Measurements from ENCODE around the gene F10. TPM values are rescaled to one million over a fixed set of nuclear protein-coding genes. Genes with fewer than 3 reads are reported as not detected.

F10 gene
- polyA plus RNA-seq, 1 donor from 2014 or later: not detected

- no peak overlapping the region for H2AFZ ChIP-seq (ENCODE audit: low read depth, low read length)
- no peak overlapping the region for H3K27ac ChIP-seq (ENCODE audit: low read length)
- H3K9ac ChIP-seq (ENCODE audit: low read length): no peak overlapping the region
- no peaks in the 10 kb centered on the region for H3K9me2 ChIP-seq (ENCODE audit: insufficient read depth, low read length)
- no peaks in the 10 kb centered on the region for H4K20me1 ChIP-seq (ENCODE audit: insufficient read depth)
- H3K36me3 ChIP-seq (ENCODE audit: insufficient read depth, low read length): peaks cover 5% of the 10 kb centered on the region
- H3K4me2 ChIP-seq (ENCODE audit: low read length): no peak overlapping the region
- H3K4me3 ChIP-seq (ENCODE audit: low read length): no peak overlapping the region
- TF ChIP-seq POLR2AphosphoS5 (IDR thresholded peaks at IDR 0.05): no peak
- TF ChIP-seq CTCF (IDR thresholded peaks at IDR 0.05; ENCODE audit: poor library complexity, severe bottlenecking): no peak
- no peak for TF ChIP-seq SMC3 (conservative IDR thresholded peaks at IDR 0.05; ENCODE audit: poor library complexity)
- TF ChIP-seq EZH2 (IDR thresholded peaks at IDR 0.05; ENCODE audit: borderline replicate concordance, insufficient read depth, low read length, poor library complexity, severe bottlenecking): no peak
- TF ChIP-seq RAD21 (conservative IDR thresholded peaks at IDR 0.05): no peak
- TF ChIP-seq TAF1 (IDR thresholded peaks at IDR 0.05; ENCODE audit: low read depth): no peak
- TF ChIP-seq EP300 (conservative IDR thresholded peaks at IDR 0.05; ENCODE audit: poor library complexity, severe bottlenecking): no peak
- no peak for TF ChIP-seq REST (IDR thresholded peaks at IDR 0.05; ENCODE audit: borderline replicate concordance)
- no peak for TF ChIP-seq MXI1 (conservative IDR thresholded peaks at IDR 0.05; ENCODE audit: poor library complexity, severe bottlenecking)
- H3K27me3 ChIP-seq (ENCODE audit: insufficient read depth, low read depth, low read length): no peaks in the 10 kb centered on the region
- no peaks in the 10 kb centered on the region for H3K79me2 ChIP-seq (replicated peaks; ENCODE audit: insufficient read depth, low read length)
- H3K9me3 ChIP-seq (ENCODE audit: low read length): no peaks in the 10 kb centered on the region
- no peaks in the 10 kb centered on the region for H3F3A ChIP-seq (ENCODE audit: insufficient read depth, low read length, poor library complexity, severe bottlenecking)
Measured at GRCh38 chr13:113080361-113080831, 42.2 kb upstream of the F10 start.

- TF ChIP-seq MXI1 (conservative IDR thresholded peaks at IDR 0.05; ENCODE audit: poor library complexity, severe bottlenecking): no peak
- no peak for TF ChIP-seq TAF1 (IDR thresholded peaks at IDR 0.05; ENCODE audit: low read depth)
- no peak for TF ChIP-seq SMC3 (conservative IDR thresholded peaks at IDR 0.05; ENCODE audit: poor library complexity)
- no peak for TF ChIP-seq RAD21 (conservative IDR thresholded peaks at IDR 0.05)
- TF ChIP-seq EP300 (conservative IDR thresholded peaks at IDR 0.05; ENCODE audit: poor library complexity, severe bottlenecking): no peak
- TF ChIP-seq CTCF (IDR thresholded peaks at IDR 0.05; ENCODE audit: poor library complexity, severe bottlenecking): no peak
- no peak for TF ChIP-seq EZH2 (IDR thresholded peaks at IDR 0.05; ENCODE audit: borderline replicate concordance, insufficient read depth, low read length, poor library complexity, severe bottlenecking)
- no peaks in the 10 kb centered on the region for H4K20me1 ChIP-seq (ENCODE audit: insufficient read depth)
Measured at GRCh38 chr13:113080901-113081521, 41.6 kb upstream of the F10 start.

More at GRCh38 chr13:113080901-113081521, 41.6 kb upstream of the F10 start:
- Histone ChIP-seq H2AFZ (ENCODE audit: low read depth, low read length) (no peak overlapping the region), H3K27me3 (ENCODE audit: insufficient read depth, low read depth, low read length) (no peaks in the 10 kb centered on the region), H3F3A (ENCODE audit: insufficient read depth, low read length, poor library complexity, severe bottlenecking) (no peaks in the 10 kb centered on the region), H3K9ac (ENCODE audit: low read length) (no peak overlapping the region), H3K9me3 (ENCODE audit: low read length) (no peaks in the 10 kb centered on the region), H3K79me2 (replicated peaks; ENCODE audit: insufficient read depth, low read length) (no peaks in the 10 kb centered on the region), H3K27ac (ENCODE audit: low read length) (no peak overlapping the region), H3K4me3 (ENCODE audit: low read length) (no peak overlapping the region), H3K36me3 (ENCODE audit: insufficient read depth, low read length) (peaks cover 5% of the 10 kb centered on the region), H3K4me2 (ENCODE audit: low read length) (no peak overlapping the region), H3K9me2 (ENCODE audit: insufficient read depth, low read length) (no peaks in the 10 kb centered on the region)

Data from neural cell (in vitro differentiated cells).